Right lobe of liver (tissue), 6 donors: ENCODE measurements around the gene MBP. TPM values are rescaled to one million over a fixed set of nuclear protein-coding genes. Genes with fewer than 3 reads are reported as not detected.

ENCODE experiments used
- ATAC-seq, 4 donors: fragments of 200-7000 bp; cut with Tn5 transposase; one replicate each; pipeline ENCODE4 v1.9.1; 2020; ENCODE audit warnings: mild to moderate bottlenecking in 4 of 4, moderate library complexity in 4 of 4
- DNase-seq, 3 donors: peaks; one replicate each; pipeline ENCODE4 v3.0.0-alpha.2; 2020
- H3K27ac ChIP-seq, 3 donors: fragments of 200-600 bp; one replicate each; pipeline ENCODE4 v1.8.0; 2022
- H3K27me3 ChIP-seq, 2 donors: fragments of 200-600 bp; one replicate each; pipeline ENCODE4 v1.8.0; 2022
- H3K36me3 ChIP-seq, 4 donors: fragments of 200-600 bp; sonication (generic) in 1 of 4; one replicate each; pipeline versions ENCODE4 v1.5.1 to v1.8.0; 2017 to 2022; ENCODE audit warnings: control low read depth in 1 of 4
- H3K4me1 ChIP-seq, 4 donors: fragments of 200-600 bp; sonication (generic) in 1 of 4; one replicate each; pipeline versions ENCODE4 v1.5.1 to v1.8.0; 2017 to 2022; ENCODE audit warnings: control low read depth in 1 of 4
- H3K4me3 ChIP-seq, 3 donors: fragments of 200-600 bp; one replicate each; pipeline ENCODE4 v1.8.0; 2022
- H3K9me3 ChIP-seq, 4 donors: fragments of 200-600 bp; sonication (generic) in 1 of 4; one replicate each; pipeline versions ENCODE4 v1.5.1 to v1.8.0; 2017 to 2022; ENCODE audit warnings: control low read depth in 1 of 4
- CTCF ChIP-seq, 4 donors: fragments of 200-600 bp in 3 of 4; fragments of 450-650 bp in 1 of 4; IDR thresholded peaks; one replicate each; pipeline versions ENCODE4 v1.5.1 to v1.8.0; 2016 to 2022; ENCODE audit warnings: antibody characterized with exemption in 4 of 4, mild to moderate bottlenecking in 2 of 4
- POLR2A ChIP-seq: fragments of 450-650 bp; IDR thresholded peaks from one replicate; pipeline ENCODE4 v1.6.1; 2017; ENCODE audit warnings: antibody characterized with exemption, mild to moderate bottlenecking
- whole genome bisulfite sequencing: methylation state at CpG from one replicate; pipeline ENCODE4 v1.1.6; 2018; ENCODE audit warnings: low coverage, low lambda C conversion rate; ENCODE audit not compliant: insufficient coverage; ENCODE audit errors: missing lambda C conversion rate; 5-methylcytosine and 5-hydroxymethylcytosine counted together
- intact Hi-C, 2 donors: fragments of 100-400 bp; cut with DNase I; formaldehyde crosslinking; loops; one replicate each; pipeline versions ENCODE4 v1.11.2 to v1.14.1; 2022
- total RNA-seq, 6 experiments: library from RNA; depleted of rRNA in 2 of 6; stranded (reverse); fragments of >200 nt in 2 of 6; fragmentation: NEBNext Ultra II Directional in 3 of 6; extraction: Animal tissue kit (Norgen Biotek cat#: 25700) in 3 of 6; gene quantifications; one replicate each; pipeline versions ENCODE4 v1.1.0 to v1.2.4, GENCODE V29; 2016 to 2023
- donor health status: DM: no; HTN: yes; CAD: no.
- donor health status: DM: no; HTN: no; CAD: no.
- donor health status: DM: no; HTN: no; CAD: no.
- donor health status: DM: no; HTN: yes; CAD: no.
- donor health status: DM: no; HTN: yes; CAD: no.

The MBP gene
- total RNA-seq, 6 experiments from 2014 or later: 24.0 to 40.8 (median 27.6) TPM

- H3K27ac ChIP-seq: no peak overlapping the region
- H3K9me3 ChIP-seq: no peaks in the 10 kb centered on the region
- TF ChIP-seq POLR2A (no peak), CTCF (IDR thresholded peaks at IDR 0.05) (no peak)
- WGBS: 85% methylated on average over 6 of the region's 6 CpGs
- no peak for DNase-seq
- H3K36me3 ChIP-seq: peaks cover 0 to 5% (median 3%) of the 10 kb centered on the region in 4 donors
- H3K4me3 ChIP-seq: no peak overlapping the region
- ATAC-seq: no peak
- H3K4me1 ChIP-seq: no peaks in the 10 kb centered on the region
- H3K27me3 ChIP-seq: no peaks in the 10 kb centered on the region
- intact Hi-C loops: no loop called here
These were observed 86.9 kb downstream of the MBP start for GRCh38 chr18:77045677-77046076.

GRCh38 chr18:77044866-77045664 lies 87.5 kb downstream of the MBP start:
- H3K27ac ChIP-seq: no peak overlapping the region
- no peak for ATAC-seq
- no peak overlapping the region for H3K4me3 ChIP-seq
- no peak for TF ChIP-seq POLR2A
- TF ChIP-seq CTCF (IDR thresholded peaks at IDR 0.05): no peak
- H3K4me1 ChIP-seq: no peaks in the 10 kb centered on the region
- 76% methylated on average over 10 of the region's 14 CpGs for whole genome bisulfite sequencing
- peaks cover 0 to 5% (median 3%) of the 10 kb centered on the region in 4 donors for H3K36me3 ChIP-seq
- DNase-seq: no peak
- no peaks in the 10 kb centered on the region for H3K27me3 ChIP-seq
- intact Hi-C loops: no loop called here
- no peaks in the 10 kb centered on the region for H3K9me3 ChIP-seq

- intact Hi-C loops: no loop called here
- DNase-seq: no peak
- no peaks in the 10 kb centered on the region for H3K9me3 ChIP-seq
- WGBS: 94% methylated on average over 17 of the region's 27 CpGs
- H3K36me3 ChIP-seq: peaks cover 0 to 5% (median 3%) of the 10 kb centered on the region in 4 donors
- peak in 2 of 4 donors; percentile 10 to 13 for ATAC-seq
- H3K4me1 ChIP-seq: peaks cover 0 to 4% (median 0%) of the 10 kb centered on the region in 4 donors
- H3K4me3 ChIP-seq: no peak overlapping the region
- H3K27me3 ChIP-seq: no peaks in the 10 kb centered on the region
- TF ChIP-seq POLR2A: no peak
- no peak for TF ChIP-seq CTCF (IDR thresholded peaks at IDR 0.05)
- H3K27ac ChIP-seq: no peak overlapping the region
These were observed 88.9 kb downstream of the MBP start for GRCh38 chr18:77043541-77044280.

DNA sequence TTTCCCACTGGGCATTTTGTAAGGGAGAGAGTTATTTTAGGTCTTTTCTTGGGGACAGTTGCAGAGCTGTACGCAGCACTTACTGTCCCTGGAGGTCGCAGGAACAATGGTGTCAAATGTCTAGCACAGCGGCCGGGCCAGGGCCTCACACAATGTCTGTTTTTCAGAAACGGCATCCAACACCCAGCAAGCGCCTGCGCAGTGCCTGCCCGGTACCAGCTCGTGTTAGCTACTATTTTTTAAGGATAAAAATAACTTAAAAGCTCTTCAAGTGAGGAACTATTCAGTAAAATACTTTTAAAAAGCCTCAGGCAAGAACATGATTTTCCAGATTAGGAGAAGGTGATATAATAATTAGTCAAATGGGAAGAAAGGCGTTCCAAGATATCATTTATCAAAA lies 90.0 kb downstream of the MBP start:
- H3K36me3 ChIP-seq: peaks cover 0 to 5% (median 3%) of the 10 kb centered on the region in 4 donors
- 87% methylated on average over 10 of the region's 10 CpGs for WGBS
- no peak overlapping the region for H3K4me3 ChIP-seq
- ATAC-seq (no peak), DNase-seq (no peak)
- TF ChIP-seq POLR2A (no peak), CTCF (IDR thresholded peaks at IDR 0.05) (no peak)
- intact Hi-C loops: no loop called here
- H3K9me3 ChIP-seq: no peaks in the 10 kb centered on the region
- peaks cover 0 to 4% (median 0%) of the 10 kb centered on the region in 4 donors for H3K4me1 ChIP-seq
- no peaks in the 10 kb centered on the region for H3K27me3 ChIP-seq
- H3K27ac ChIP-seq: no peak overlapping the region
